Measurements from ENCODE around the gene ZSWIM9. TPM values are rescaled to one million over a fixed set of nuclear protein-coding genes. Genes with fewer than 3 reads are reported as not detected.

Gene ZSWIM9
- total RNA-seq, 2 experiments from 2014 or later, result 7.3 to 7.7 TPM

GRCh38 chr19:48154003-48154402, 16.5 kb upstream of the ZSWIM9 start:
- DNase-seq, result no peak
- peaks cover 27% of the 10 kb centered on the region for H3K36me3 Mint-ChIP-seq
- H3K4me3 Mint-ChIP-seq, result no peak overlapping the region
- H3K4me1 Mint-ChIP-seq, result no peaks in the 10 kb centered on the region
- no peak overlapping the region for H3K27ac Mint-ChIP-seq
- no peaks in the 10 kb centered on the region for H3K27me3 Mint-ChIP-seq
- H3K9me3 Mint-ChIP-seq, result no peaks in the 10 kb centered on the region

- Mint-ChIP-seq H3K27me3 (no peaks in the 10 kb centered on the region), H3K4me3 (no peak overlapping the region), H3K4me1 (no peaks in the 10 kb centered on the region), H3K36me3 (peaks cover 28% of the 10 kb centered on the region), H3K27ac (no peak overlapping the region), H3K9me3 (no peaks in the 10 kb centered on the region)
- no peak for DNase-seq
Observed at GRCh38 chr19:48158210-48158790, 12.2 kb upstream of the ZSWIM9 start.

GRCh38 chr19:48168689-48169088, 1.8 kb upstream of the ZSWIM9 start:
- Mint-ChIP-seq H3K27ac (no peak overlapping the region), H3K36me3 (peaks cover 29% of the 10 kb centered on the region), H3K4me3 (peak overlapping the region; percentile 100)

GRCh38 chr19:48169578-48169938, 922 bp upstream of the ZSWIM9 start:
- DNase-seq, result peak; percentile 82
- H3K36me3 Mint-ChIP-seq, result peaks cover 33% of the 10 kb centered on the region
- H3K4me1 Mint-ChIP-seq, result peaks cover 28% of the 10 kb centered on the region
- H3K27me3 Mint-ChIP-seq, result no peaks in the 10 kb centered on the region
- H3K27ac Mint-ChIP-seq, result peak overlapping the region; percentile 99
- H3K4me3 Mint-ChIP-seq, result peak overlapping the region; percentile 100
- no peaks in the 10 kb centered on the region for H3K9me3 Mint-ChIP-seq

More at GRCh38 chr19:48168689-48169088, 1.8 kb upstream of the ZSWIM9 start:
- Mint-ChIP-seq H3K27me3 (no peaks in the 10 kb centered on the region), H3K9me3 (no peaks in the 10 kb centered on the region), H3K4me1 (peaks cover 25% of the 10 kb centered on the region)
- DNase-seq, result no peak

GRCh38 chr19:48170817-48171347, 402 bp downstream of the ZSWIM9 start:
- peak overlapping the region; percentile 88 for H3K27ac Mint-ChIP-seq
- H3K4me1 Mint-ChIP-seq, result peaks cover 27% of the 10 kb centered on the region
- H3K9me3 Mint-ChIP-seq, result no peaks in the 10 kb centered on the region
- no peak for DNase-seq
- peak overlapping the region; percentile 100 for H3K4me3 Mint-ChIP-seq
- H3K27me3 Mint-ChIP-seq, result no peaks in the 10 kb centered on the region
- H3K36me3 Mint-ChIP-seq, result peaks cover 40% of the 10 kb centered on the region

- Mint-ChIP-seq H3K27me3 (no peaks in the 10 kb centered on the region), H3K4me3 (peak overlapping the region; percentile 100), H3K9me3 (no peaks in the 10 kb centered on the region), H3K4me1 (peaks cover 25% of the 10 kb centered on the region), H3K27ac (no peak overlapping the region), H3K36me3 (peaks cover 42% of the 10 kb centered on the region)
- no peak for DNase-seq
Observed at GRCh38 chr19:48171710-48172109, 1.2 kb downstream of the ZSWIM9 start.

- no peak for DNase-seq
- no peaks in the 10 kb centered on the region for H3K9me3 Mint-ChIP-seq
- H3K27ac Mint-ChIP-seq, result no peak overlapping the region
- peaks cover 12% of the 10 kb centered on the region for H3K4me1 Mint-ChIP-seq
- H3K4me3 Mint-ChIP-seq, result no peak overlapping the region
- peaks cover 41% of the 10 kb centered on the region for H3K36me3 Mint-ChIP-seq
- no peaks in the 10 kb centered on the region for H3K27me3 Mint-ChIP-seq
Observed at GRCh38 chr19:48174445-48175030, 4.1 kb downstream of the ZSWIM9 start.

- Mint-ChIP-seq H3K27me3 (no peaks in the 10 kb centered on the region), H3K9me3 (no peaks in the 10 kb centered on the region), H3K4me1 (peaks cover 12% of the 10 kb centered on the region), H3K36me3 (peaks cover 46% of the 10 kb centered on the region), H3K4me3 (no peak overlapping the region), H3K27ac (no peak overlapping the region)
- no peak for DNase-seq
Observed at GRCh38 chr19:48175578-48175977, 5.1 kb downstream of the ZSWIM9 start.

- Mint-ChIP-seq H3K27me3 (no peaks in the 10 kb centered on the region), H3K9me3 (peaks cover under 1% of the 10 kb centered on the region), H3K27ac (no peak overlapping the region), H3K4me3 (no peak overlapping the region), H3K36me3 (peaks cover 48% of the 10 kb centered on the region), H3K4me1 (peaks cover 9% of the 10 kb centered on the region)
- DNase-seq, result no peak
Observed at GRCh38 chr19:48176226-48176625, 5.7 kb downstream of the ZSWIM9 start.

- Mint-ChIP-seq H3K4me1 (no peaks in the 10 kb centered on the region), H3K9me3 (peaks cover 7% of the 10 kb centered on the region), H3K4me3 (no peak overlapping the region), H3K27ac (no peak overlapping the region), H3K27me3 (no peaks in the 10 kb centered on the region), H3K36me3 (peaks cover 34% of the 10 kb centered on the region)
- DNase-seq, result no peak
Observed at GRCh38 chr19:48181505-48181904, 11.0 kb downstream of the ZSWIM9 start.

- no peaks in the 10 kb centered on the region for H3K27me3 Mint-ChIP-seq
- no peaks in the 10 kb centered on the region for H3K4me1 Mint-ChIP-seq
- H3K4me3 Mint-ChIP-seq, result no peak overlapping the region
- peaks cover 7% of the 10 kb centered on the region for H3K9me3 Mint-ChIP-seq
- H3K27ac Mint-ChIP-seq, result no peak overlapping the region
- DNase-seq, result no peak
- peaks cover 31% of the 10 kb centered on the region for H3K36me3 Mint-ChIP-seq
Observed at GRCh38 chr19:48182434-48182833, 12.0 kb downstream of the ZSWIM9 start.

GRCh38 chr19:48183356-48183755, 12.9 kb downstream of the ZSWIM9 start:
- Mint-ChIP-seq H3K4me1 (no peaks in the 10 kb centered on the region), H3K4me3 (no peak overlapping the region), H3K36me3 (peaks cover 38% of the 10 kb centered on the region), H3K9me3 (peaks cover 7% of the 10 kb centered on the region), H3K27ac (no peak overlapping the region), H3K27me3 (no peaks in the 10 kb centered on the region)
- DNase-seq, result no peak

- peaks cover 41% of the 10 kb centered on the region for H3K36me3 Mint-ChIP-seq
- no peaks in the 10 kb centered on the region for H3K27me3 Mint-ChIP-seq
- peaks cover 7% of the 10 kb centered on the region for H3K4me1 Mint-ChIP-seq
- peaks cover 7% of the 10 kb centered on the region for H3K9me3 Mint-ChIP-seq
- H3K4me3 Mint-ChIP-seq, result no peak overlapping the region
- DNase-seq, result no peak
- H3K27ac Mint-ChIP-seq, result no peak overlapping the region
Observed at GRCh38 chr19:48186015-48186414, 15.5 kb downstream of the ZSWIM9 start.

- Mint-ChIP-seq H3K27me3 (no peaks in the 10 kb centered on the region), H3K4me3 (no peak overlapping the region), H3K4me1 (peaks cover 7% of the 10 kb centered on the region), H3K27ac (no peak overlapping the region), H3K36me3 (peaks cover 35% of the 10 kb centered on the region), H3K9me3 (peaks cover 3% of the 10 kb centered on the region)
- DNase-seq, result no peak
Observed at GRCh38 chr19:48186541-48186991, 16.1 kb downstream of the ZSWIM9 start.

GRCh38 chr19:48190288-48190884, 19.9 kb downstream of the ZSWIM9 start:
- DNase-seq, result peak; percentile 69
- no peak overlapping the region for H3K27ac Mint-ChIP-seq
- H3K4me3 Mint-ChIP-seq, result no peak overlapping the region
- H3K4me1 Mint-ChIP-seq, result peaks cover 7% of the 10 kb centered on the region
- H3K36me3 Mint-ChIP-seq, result peaks cover 23% of the 10 kb centered on the region
- no peaks in the 10 kb centered on the region for H3K9me3 Mint-ChIP-seq
- no peaks in the 10 kb centered on the region for H3K27me3 Mint-ChIP-seq

Measured in activated naive CD8-positive, alpha-beta T cell treated with anti-CD3 and anti-CD28 coated beads for 36 hours (primary cell).